AG04450 (cell line): ENCODE results near the gene RNGTT. TPM values are rescaled to one million over a fixed set of nuclear protein-coding genes. Genes with fewer than 3 reads are reported as not detected.

Source experiments
- CTCF ChIA-PET: fragments of 300-600, 350-600 bp; formaldehyde crosslinking; extraction: SDS; loops from one replicate; lab custom pipeline; 2022; ENCODE audit warnings: antibody characterized with exemption, inconsistent platforms; lab: Charles Lee
- POLR2A ChIA-PET: fragments of 350-600 bp; formaldehyde crosslinking; extraction: SDS; loops from one replicate; lab custom pipeline; 2021; ENCODE audit warnings: antibody characterized with exemption, inconsistent platforms; lab: Yijun Ruan, JAX
- DNase-seq: peaks from one replicate; pipeline ENCODE4 v3.0.0-alpha.2; 2011; ENCODE audit warnings: low read depth, low spot score
- H3K27ac ChIP-seq: one replicate; pipeline ENCODE4 v1.5.1; 2012; ENCODE audit warnings: low read depth, low read length, control low read depth
- H3K27me3 ChIP-seq: one replicate; pipeline ENCODE4 v1.6.0; 2012; ENCODE audit warnings: low read length; ENCODE audit not compliant: control insufficient read depth, insufficient read depth
- H3K4me3 ChIP-seq: 2 replicates; pipeline ENCODE4 v1.5.1; 2011; ENCODE audit warnings: mild to moderate bottlenecking, low read depth, low read length, control low read depth
- H3K9me3 ChIP-seq: 2 replicates; pipeline ENCODE4 v1.5.1; 2012; ENCODE audit warnings: low read length; ENCODE audit not compliant: control insufficient read depth, insufficient read depth
- polyA plus RNA-seq: library from polyadenylated mRNA; depleted of rRNA; stranded (reverse); fragments of >200 nt; gene quantifications from 2 replicates; pipeline ENCODE4 v1.2.3, GENCODE V29; 2011
- TF ChIP-seq, protein P1 (sequence below): IDR thresholded peaks from 2 replicates; pipeline ENCODE4 v1.5.1; 2011; ENCODE audit warnings: low read depth, low read length, control low read depth, inconsistent platforms

Gene RNGTT
- polyA plus RNA-seq, 1 experiment: 11.2 TPM

DNA sequence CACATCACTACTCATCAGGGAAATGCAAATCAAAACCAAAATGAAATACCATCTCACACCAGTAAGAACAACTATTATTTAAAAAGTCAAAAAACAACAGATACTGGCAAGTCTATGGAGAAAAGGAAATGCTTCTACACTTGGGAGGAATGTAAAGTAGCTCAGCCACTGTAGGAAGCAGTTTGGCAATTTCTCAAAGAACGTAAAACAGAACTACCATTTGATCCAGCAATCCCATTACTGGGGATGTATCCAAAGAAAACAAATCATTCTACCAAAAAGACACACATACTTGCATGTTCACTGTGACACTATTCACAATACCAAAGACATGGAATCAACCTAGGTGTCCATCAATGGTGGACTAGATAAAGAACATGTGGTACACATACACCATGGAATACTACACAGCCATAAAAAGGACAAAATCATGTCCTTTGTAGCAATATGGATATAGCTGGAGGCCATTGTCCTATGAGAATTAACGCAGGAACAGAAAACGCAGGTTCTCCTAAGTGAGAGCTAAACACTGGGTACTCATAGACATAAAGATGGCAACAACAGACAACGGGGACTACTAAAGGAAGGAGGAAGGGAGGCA, 260.4 kb downstream of the RNGTT start:
- DNase-seq: no peak
- TF ChIP-seq, protein P1, sequence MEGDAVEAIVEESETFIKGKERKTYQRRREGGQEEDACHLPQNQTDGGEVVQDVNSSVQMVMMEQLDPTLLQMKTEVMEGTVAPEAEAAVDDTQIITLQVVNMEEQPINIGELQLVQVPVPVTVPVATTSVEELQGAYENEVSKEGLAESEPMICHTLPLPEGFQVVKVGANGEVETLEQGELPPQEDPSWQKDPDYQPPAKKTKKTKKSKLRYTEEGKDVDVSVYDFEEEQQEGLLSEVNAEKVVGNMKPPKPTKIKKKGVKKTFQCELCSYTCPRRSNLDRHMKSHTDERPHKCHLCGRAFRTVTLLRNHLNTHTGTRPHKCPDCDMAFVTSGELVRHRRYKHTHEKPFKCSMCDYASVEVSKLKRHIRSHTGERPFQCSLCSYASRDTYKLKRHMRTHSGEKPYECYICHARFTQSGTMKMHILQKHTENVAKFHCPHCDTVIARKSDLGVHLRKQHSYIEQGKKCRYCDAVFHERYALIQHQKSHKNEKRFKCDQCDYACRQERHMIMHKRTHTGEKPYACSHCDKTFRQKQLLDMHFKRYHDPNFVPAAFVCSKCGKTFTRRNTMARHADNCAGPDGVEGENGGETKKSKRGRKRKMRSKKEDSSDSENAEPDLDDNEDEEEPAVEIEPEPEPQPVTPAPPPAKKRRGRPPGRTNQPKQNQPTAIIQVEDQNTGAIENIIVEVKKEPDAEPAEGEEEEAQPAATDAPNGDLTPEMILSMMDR: no peak
- H3K27me3 ChIP-seq: no peaks in the 10 kb centered on the region
- H3K4me3 ChIP-seq: no peak overlapping the region
- H3K9me3 ChIP-seq: no peaks in the 10 kb centered on the region
- no peak overlapping the region for H3K27ac ChIP-seq
- ChIA-PET POLR2A (no interaction called here), CTCF (no interaction called here)

DNA sequence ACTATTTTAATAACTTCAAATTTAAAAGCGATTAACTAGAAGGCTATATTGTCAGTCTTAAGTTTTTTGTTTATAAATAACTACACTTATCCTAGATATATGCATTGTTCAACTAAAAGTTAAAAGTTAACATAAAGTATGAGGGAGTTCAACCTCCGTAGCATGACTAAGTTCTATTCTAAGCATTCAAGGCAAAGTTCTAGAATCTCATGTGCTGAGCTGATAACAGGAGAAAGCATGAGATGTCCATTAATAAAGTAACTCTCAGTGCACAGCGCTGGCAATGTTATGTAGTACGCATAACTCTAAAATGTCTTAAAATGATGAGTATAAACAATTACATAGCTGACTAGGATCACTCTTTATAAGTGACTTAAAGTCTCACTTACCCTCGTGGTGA, 264.8 kb downstream of the RNGTT start:
- TF ChIP-seq, protein P1: no peak
- ChIA-PET POLR2A (no interaction called here), CTCF (interaction anchor here (0.9 to 1.2 kb wide), 2 partner anchors 83 to 173 kb away, joined by 4 read pairs; no protein-coding TSS in a partner anchor)
- DNase-seq: no peak
- no peak overlapping the region for H3K4me3 ChIP-seq
- no peaks in the 10 kb centered on the region for H3K27me3 ChIP-seq
- H3K9me3 ChIP-seq: no peaks in the 10 kb centered on the region
- H3K27ac ChIP-seq: no peak overlapping the region

DNA sequence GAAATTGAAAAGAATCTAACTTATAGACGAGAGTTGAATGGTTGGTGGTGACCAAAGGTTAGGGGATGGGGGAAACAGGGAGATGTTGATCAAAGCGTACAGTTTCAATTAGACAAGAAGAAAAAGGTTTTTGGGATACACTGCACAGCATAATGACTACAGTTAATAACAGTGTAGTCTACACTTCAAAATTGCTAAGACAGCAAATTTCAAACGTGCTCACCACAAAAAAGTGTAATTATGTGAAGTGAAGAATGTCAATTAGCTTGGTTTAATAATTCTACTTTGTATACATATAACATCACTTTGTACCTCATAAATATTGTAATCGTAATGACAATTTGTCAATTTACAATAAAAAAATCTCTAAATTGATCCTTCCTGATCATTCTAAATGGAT, 267.5 kb downstream of the RNGTT start:
- TF ChIP-seq, protein P1: no peak
- H3K9me3 ChIP-seq: no peaks in the 10 kb centered on the region
- H3K27me3 ChIP-seq: no peaks in the 10 kb centered on the region
- no peak for DNase-seq
- no peak overlapping the region for H3K4me3 ChIP-seq
- ChIA-PET POLR2A (no interaction called here), CTCF (no interaction called here)
- H3K27ac ChIP-seq: no peak overlapping the region

DNA sequence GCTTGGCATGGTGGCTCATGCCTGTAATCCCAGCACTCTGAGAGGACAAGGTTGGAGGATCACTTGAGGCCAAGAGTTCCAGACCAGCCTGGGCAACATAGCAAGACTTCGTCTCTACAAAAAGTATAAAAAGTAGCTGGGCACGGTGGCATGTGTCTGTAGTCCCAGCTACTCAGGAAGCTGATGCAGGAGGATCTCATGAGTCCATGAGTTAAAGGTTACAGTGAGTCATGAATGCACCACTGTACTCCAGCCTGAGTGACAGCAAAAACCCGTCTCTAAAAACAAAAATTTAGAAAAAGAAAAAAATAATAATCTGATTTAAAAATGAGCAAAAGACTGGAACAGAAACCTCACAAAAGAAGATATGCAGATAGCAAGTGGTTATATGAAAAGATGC, 279.7 kb downstream of the RNGTT start:
- no peak for DNase-seq

DNA sequence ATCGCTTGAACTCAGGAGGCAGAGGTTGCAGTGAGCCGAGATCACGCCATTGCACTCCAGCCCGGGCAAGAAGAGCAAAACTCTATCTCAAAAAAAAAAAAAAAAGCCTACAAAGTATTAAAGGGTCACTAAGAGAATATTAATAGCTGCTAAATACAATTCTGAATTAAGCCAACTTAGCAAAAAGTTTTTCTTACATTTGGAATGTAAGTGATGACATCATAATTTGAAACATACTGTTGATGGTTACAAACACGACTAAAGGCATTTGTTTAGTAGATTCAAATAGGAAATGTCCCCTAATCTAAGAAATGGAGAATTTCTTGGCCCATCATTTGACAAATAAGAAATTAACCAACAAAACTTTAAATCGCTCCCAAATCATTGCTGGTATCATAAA, 282.8 kb downstream of the RNGTT start:
- no peaks in the 10 kb centered on the region for H3K9me3 ChIP-seq
- DNase-seq: no peak
- CTCF ChIA-PET: no interaction called here
- TF ChIP-seq, protein P1: no peak
- no peaks in the 10 kb centered on the region for H3K27me3 ChIP-seq
- POLR2A ChIA-PET: no interaction called here
- H3K4me3 ChIP-seq: no peak overlapping the region
- no peak overlapping the region for H3K27ac ChIP-seq

More for the DNA sequence above, 279.7 kb downstream of the RNGTT start:
- Histone ChIP-seq H3K4me3 (no peak overlapping the region), H3K27me3 (no peaks in the 10 kb centered on the region), H3K9me3 (no peaks in the 10 kb centered on the region), H3K27ac (no peak overlapping the region)
- ChIA-PET CTCF (no interaction called here), POLR2A (no interaction called here)
- TF ChIP-seq, protein P1: no peak
